C4-2B (cell line): Measurements from ENCODE around the gene HGS.

Experiments used
- CTCF ChIP-seq: fragments of 450-650 bp; conservative IDR thresholded peaks from 2 replicates; pipeline ENCODE4 v1.5.1; 2017; ENCODE audit warnings: mild to moderate bottlenecking
- ZFX ChIP-seq: fragments of 450-650 bp; IDR thresholded peaks from 2 replicates; pipeline ENCODE4 v1.6.1; 2017

DNA sequence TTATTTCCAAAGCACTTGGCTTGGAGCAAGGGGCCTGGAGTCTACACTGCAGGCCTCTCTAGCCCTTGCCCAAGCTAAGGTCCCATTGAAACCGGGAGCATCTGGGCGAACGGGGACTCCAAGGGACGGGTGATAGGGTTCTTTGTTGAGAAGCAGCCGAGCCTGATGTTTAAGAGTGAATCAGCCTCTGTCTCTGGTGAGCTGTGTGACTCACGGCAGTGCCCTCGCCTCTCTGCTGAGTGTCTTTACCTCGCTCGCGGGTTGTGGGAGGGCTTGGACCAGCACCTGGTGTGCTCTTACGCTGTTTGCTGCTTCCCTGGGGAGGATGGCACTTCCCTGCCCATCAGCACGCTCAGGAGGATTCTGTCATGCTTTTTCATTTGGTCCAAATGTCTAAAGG lies 1.3 kb downstream of the HGS start:
- TF ChIP-seq CTCF (no peak), ZFX (no peak)
